ENCODE data around the gene WDTC1.

The WDTC1 gene

GRCh38 chr1:27296773-27297291 is 62.4 kb downstream of the WDTC1 start:
- Histone ChIP-seq H3K9ac (ENCODE audit: insufficient read length, low read depth) (no peak overlapping the region), H3K27me3 (ENCODE audit: insufficient read depth, insufficient read length) (no peaks in the 10 kb centered on the region), H3K9me3 (ENCODE audit: insufficient read depth, low read length) (no peaks in the 10 kb centered on the region), H3K36me3 (ENCODE audit: insufficient read depth, insufficient read length, low read length) (peaks cover 27% of the 10 kb centered on the region), H3K4me3 (ENCODE audit: insufficient read length, low read depth) (no peak overlapping the region), H3K4me1 (ENCODE audit: insufficient read depth, insufficient read length) (peaks cover 40% of the 10 kb centered on the region)
- no peak for DNase-seq (ENCODE audit: low read depth, low spot score)
- TF ChIP-seq ZNF274 (IDR thresholded peaks at IDR 0.05; ENCODE audit: low read depth, low read length) (no peak), SUZ12 (IDR thresholded peaks at IDR 0.05; ENCODE audit: extremely low read depth, insufficient read depth, insufficient read length) (no peak), YY1 (IDR thresholded peaks at IDR 0.05; ENCODE audit: insufficient read depth, insufficient read length) (no peak)

GRCh38 chr1:27297903-27298302 is 63.5 kb downstream of the WDTC1 start:
- TF ChIP-seq YY1 (IDR thresholded peaks at IDR 0.05; ENCODE audit: insufficient read depth, insufficient read length): no peak
- TF ChIP-seq SUZ12 (IDR thresholded peaks at IDR 0.05; ENCODE audit: extremely low read depth, insufficient read depth, insufficient read length): no peak
- no peak for TF ChIP-seq ZNF274 (IDR thresholded peaks at IDR 0.05; ENCODE audit: low read depth, low read length)
- Histone ChIP-seq H3K36me3 (ENCODE audit: insufficient read depth, insufficient read length, low read length) (peaks cover 23% of the 10 kb centered on the region), H3K27me3 (ENCODE audit: insufficient read depth, insufficient read length) (no peaks in the 10 kb centered on the region), H3K4me3 (ENCODE audit: insufficient read length, low read depth) (no peak overlapping the region), H3K9me3 (ENCODE audit: insufficient read depth, low read length) (no peaks in the 10 kb centered on the region), H3K9ac (ENCODE audit: insufficient read length, low read depth) (no peak overlapping the region), H3K4me1 (ENCODE audit: insufficient read depth, insufficient read length) (peaks cover 41% of the 10 kb centered on the region)
- no peak for DNase-seq (ENCODE audit: low read depth, low spot score)

GRCh38 chr1:27298632-27299384 is 64.4 kb downstream of the WDTC1 start:
- no peaks in the 10 kb centered on the region for H3K27me3 ChIP-seq (ENCODE audit: insufficient read depth, insufficient read length)
- no peak overlapping the region for H3K4me3 ChIP-seq (ENCODE audit: insufficient read length, low read depth)
- DNase-seq (ENCODE audit: low read depth, low spot score): no peak
- TF ChIP-seq ZNF274 (IDR thresholded peaks at IDR 0.05; ENCODE audit: low read depth, low read length) (no peak), YY1 (IDR thresholded peaks at IDR 0.05; ENCODE audit: insufficient read depth, insufficient read length) (no peak), SUZ12 (IDR thresholded peaks at IDR 0.05; ENCODE audit: extremely low read depth, insufficient read depth, insufficient read length) (no peak)
- H3K4me1 ChIP-seq (ENCODE audit: insufficient read depth, insufficient read length): peaks cover 41% of the 10 kb centered on the region
- peak overlapping the region; percentile 12 for H3K9ac ChIP-seq (ENCODE audit: insufficient read length, low read depth)
- H3K9me3 ChIP-seq (ENCODE audit: insufficient read depth, low read length): no peaks in the 10 kb centered on the region
- H3K36me3 ChIP-seq (ENCODE audit: insufficient read depth, insufficient read length, low read length): peaks cover 20% of the 10 kb centered on the region

- TF ChIP-seq ZNF274 (IDR thresholded peaks at IDR 0.05; ENCODE audit: low read depth, low read length) (no peak), YY1 (IDR thresholded peaks at IDR 0.05; ENCODE audit: insufficient read depth, insufficient read length) (peak; percentile 44)
- Histone ChIP-seq H3K27me3 (ENCODE audit: insufficient read depth, insufficient read length) (no peaks in the 10 kb centered on the region), H3K4me1 (ENCODE audit: insufficient read depth, insufficient read length) (peaks cover 42% of the 10 kb centered on the region), H3K9me3 (ENCODE audit: insufficient read depth, low read length) (no peaks in the 10 kb centered on the region), H3K9ac (ENCODE audit: insufficient read length, low read depth) (peak overlapping the region; percentile 79), H3K36me3 (ENCODE audit: insufficient read depth, insufficient read length, low read length) (peaks cover 17% of the 10 kb centered on the region), H3K4me3 (ENCODE audit: insufficient read length, low read depth) (no peak overlapping the region)
- peak; percentile 99 for DNase-seq (ENCODE audit: low read depth, low spot score)
Observed at GRCh38 chr1:27299385-27300271, 65.2 kb downstream of the WDTC1 start.

GRCh38 chr1:27300341-27301051 is 66.1 kb downstream of the WDTC1 start:
- Histone ChIP-seq H3K9ac (ENCODE audit: insufficient read length, low read depth) (peak overlapping the region; percentile 79), H3K4me3 (ENCODE audit: insufficient read length, low read depth) (no peak overlapping the region), H3K36me3 (ENCODE audit: insufficient read depth, insufficient read length, low read length) (peaks cover 18% of the 10 kb centered on the region), H3K9me3 (ENCODE audit: insufficient read depth, low read length) (no peaks in the 10 kb centered on the region), H3K4me1 (ENCODE audit: insufficient read depth, insufficient read length) (peaks cover 48% of the 10 kb centered on the region), H3K27me3 (ENCODE audit: insufficient read depth, insufficient read length) (no peaks in the 10 kb centered on the region)
- TF ChIP-seq ZNF274 (IDR thresholded peaks at IDR 0.05; ENCODE audit: low read depth, low read length) (no peak), YY1 (IDR thresholded peaks at IDR 0.05; ENCODE audit: insufficient read depth, insufficient read length) (no peak), SUZ12 (IDR thresholded peaks at IDR 0.05; ENCODE audit: extremely low read depth, insufficient read depth, insufficient read length) (no peak)
- peak; percentile 95 for DNase-seq (ENCODE audit: low read depth, low spot score)

DNA sequence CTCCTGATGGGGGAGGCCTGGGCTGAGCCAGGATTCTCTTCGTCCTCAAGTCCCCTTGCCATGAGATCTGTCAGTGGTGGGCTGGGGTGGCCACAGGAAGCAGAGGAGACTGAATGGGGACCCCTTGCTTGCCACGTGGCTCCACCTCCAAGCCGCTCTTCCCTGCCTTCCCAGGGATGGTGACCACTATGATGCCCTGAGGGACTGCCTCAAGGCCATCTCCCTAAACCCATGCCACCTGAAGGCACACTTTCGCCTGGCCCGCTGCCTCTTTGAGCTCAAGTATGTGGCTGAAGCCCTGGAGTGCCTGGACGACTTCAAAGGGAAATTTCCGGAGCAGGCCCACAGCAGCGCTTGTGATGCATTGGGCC is 66.6 kb downstream of the WDTC1 start:
- no peak for DNase-seq (ENCODE audit: low read depth, low spot score)
- Histone ChIP-seq H3K4me3 (ENCODE audit: insufficient read length, low read depth) (no peak overlapping the region), H3K9me3 (ENCODE audit: insufficient read depth, low read length) (no peaks in the 10 kb centered on the region), H3K27me3 (ENCODE audit: insufficient read depth, insufficient read length) (no peaks in the 10 kb centered on the region), H3K4me1 (ENCODE audit: insufficient read depth, insufficient read length) (peaks cover 52% of the 10 kb centered on the region), H3K9ac (ENCODE audit: insufficient read length, low read depth) (peak overlapping the region; percentile 79), H3K36me3 (ENCODE audit: insufficient read depth, insufficient read length, low read length) (peaks cover 18% of the 10 kb centered on the region)
- no peak for TF ChIP-seq YY1 (IDR thresholded peaks at IDR 0.05; ENCODE audit: insufficient read depth, insufficient read length)
- TF ChIP-seq SUZ12 (IDR thresholded peaks at IDR 0.05; ENCODE audit: extremely low read depth, insufficient read depth, insufficient read length): no peak

Measured in NT2/D1 (cell line).